Measurements from ENCODE around the gene CD48.

CD48 gene

GRCh38 chr1:160711602-160712311, at the start of gene CD48:
TSS of gene CD48 (minus strand) at chr1:160711822. CDS start at chr1:160711763, 59 bp downstream.
- DNase-seq (ENCODE audit: low spot score) = peak; percentile 65

- no peak for DNase-seq (ENCODE audit: low spot score)
Measured at GRCh38 chr1:160761046-160761445, 49.4 kb upstream of the CD48 start.

GRCh38 chr1:160759740-160760139, 48.1 kb upstream of the CD48 start:
- no peak for DNase-seq (ENCODE audit: low spot score)

- no peak for DNase-seq (ENCODE audit: low spot score)
Measured at GRCh38 chr1:160758521-160758920, 46.9 kb upstream of the CD48 start.

GRCh38 chr1:160756849-160757201, 45.2 kb upstream of the CD48 start:
- DNase-seq (ENCODE audit: low spot score) = no peak

- DNase-seq (ENCODE audit: low spot score) = peak; percentile 51
Measured at GRCh38 chr1:160755911-160756848, 44.6 kb upstream of the CD48 start.

- DNase-seq (ENCODE audit: low spot score) = no peak
Measured at GRCh38 chr1:160755461-160755860, 43.8 kb upstream of the CD48 start.

- no peak for DNase-seq (ENCODE audit: low spot score)
Measured at GRCh38 chr1:160753594-160753993, 42.0 kb upstream of the CD48 start.

- DNase-seq (ENCODE audit: low spot score) = no peak
Measured at GRCh38 chr1:160752924-160753323, 41.3 kb upstream of the CD48 start.

GRCh38 chr1:160752406-160752805, 40.8 kb upstream of the CD48 start:
- no peak for DNase-seq (ENCODE audit: low spot score)

- no peak for DNase-seq (ENCODE audit: low spot score)
Measured at GRCh38 chr1:160750608-160751007, 39.0 kb upstream of the CD48 start.

- no peak for DNase-seq (ENCODE audit: low spot score)
Measured at GRCh38 chr1:160748878-160749269, 37.3 kb upstream of the CD48 start.

- DNase-seq (ENCODE audit: low spot score) = no peak
Measured at GRCh38 chr1:160748181-160748877, 36.7 kb upstream of the CD48 start.

GRCh38 chr1:160747717-160748116, 36.1 kb upstream of the CD48 start:
- DNase-seq (ENCODE audit: low spot score) = no peak

- DNase-seq (ENCODE audit: low spot score) = no peak
Measured at GRCh38 chr1:160746836-160747500, 35.3 kb upstream of the CD48 start.

- DNase-seq (ENCODE audit: low spot score) = no peak
Measured at GRCh38 chr1:160745551-160745950, 33.9 kb upstream of the CD48 start.

GRCh38 chr1:160744852-160745520, 33.4 kb upstream of the CD48 start:
- no peak for DNase-seq (ENCODE audit: low spot score)

GRCh38 chr1:160744199-160744851, 32.7 kb upstream of the CD48 start:
- DNase-seq (ENCODE audit: low spot score) = peak; percentile 33

GRCh38 chr1:160743266-160743665, 31.6 kb upstream of the CD48 start:
- no peak for DNase-seq (ENCODE audit: low spot score)

GRCh38 chr1:160742428-160743127, 31.0 kb upstream of the CD48 start:
- DNase-seq (ENCODE audit: low spot score) = no peak
